Measurements from ENCODE around the gene QRICH1.

GRCh38 chr3:49132073-49132436, 38.2 kb upstream of the QRICH1 start:
- no peak for TF ChIP-seq CTCF (conservative IDR thresholded peaks at IDR 0.05; ENCODE audit: low read depth, low read length)
- no peak for TF ChIP-seq EZH2 (IDR thresholded peaks at IDR 0.05; ENCODE audit: borderline replicate concordance, low read depth, low read length, poor library complexity, severe bottlenecking)
